Osteoblast (primary cell): ENCODE measurements around the gene RPL7A. TPM values are rescaled to one million over a fixed set of nuclear protein-coding genes. Genes with fewer than 3 reads are reported as not detected.

Source experiments
- DNase-seq: peaks from one replicate; pipeline ENCODE4 v3.0.0; 2011; ENCODE audit warnings: low spot score, mixed read lengths; ENCODE audit not compliant: insufficient read length; ENCODE audit errors: missing footprints
- H2AFZ ChIP-seq: 2 replicates; pipeline ENCODE4 v1.6.0; 2011; ENCODE audit warnings: mild to moderate bottlenecking, low read length
- H3K27ac ChIP-seq: 2 replicates; pipeline ENCODE4 v1.5.1; 2011; ENCODE audit warnings: mild to moderate bottlenecking, low read depth, low read length, moderate library complexity
- H3K27me3 ChIP-seq: 2 replicates; pipeline ENCODE4 v1.6.0; 2012; ENCODE audit warnings: mild to moderate bottlenecking, control low read depth, inconsistent platforms, low read length, moderate library complexity; ENCODE audit not compliant: insufficient read depth
- H3K36me3 ChIP-seq: 2 replicates; pipeline ENCODE4 v1.5.1; 2011; ENCODE audit warnings: mild to moderate bottlenecking, low read length, control low read depth, moderate library complexity; ENCODE audit not compliant: insufficient read depth
- H3K4me1 ChIP-seq: 2 replicates; pipeline ENCODE4 v1.5.1; 2011; ENCODE audit warnings: mild to moderate bottlenecking, low read length, control low read depth, moderate library complexity; ENCODE audit not compliant: insufficient read depth
- H3K4me2 ChIP-seq: 2 replicates; pipeline ENCODE4 v1.6.0; 2011; ENCODE audit warnings: mild to moderate bottlenecking, low read length; ENCODE audit not compliant: insufficient read depth
- H3K4me3 ChIP-seq: fragments of 200-600 bp; sonication (generic); 3 replicates; pipeline ENCODE4 v1.5.1; 2012; ENCODE audit warnings: mild to moderate bottlenecking, low read length, inconsistent platforms; ENCODE audit not compliant: insufficient read depth
- H3K79me2 ChIP-seq: 2 replicates; pipeline ENCODE4 v1.6.0; 2012; ENCODE audit warnings: mild to moderate bottlenecking, low read length, control low read depth, inconsistent platforms; ENCODE audit not compliant: insufficient read depth
- H3K9me3 ChIP-seq: 2 replicates; pipeline ENCODE4 v1.5.1; 2011; ENCODE audit warnings: low read depth, low read length, control low read depth
- H4K20me1 ChIP-seq: 2 replicates; pipeline ENCODE4 v1.6.0; 2012; ENCODE audit warnings: mild to moderate bottlenecking, low read length, control low read depth; ENCODE audit not compliant: insufficient read depth
- total RNA-seq: library from RNA; depleted of rRNA; stranded (reverse); fragments of >200 nt; gene quantifications from 2 replicates; pipeline ENCODE4 v1.2.3, GENCODE V29; 2012
- TF ChIP-seq, protein P1 (sequence below): IDR thresholded peaks from 2 replicates; pipeline ENCODE4 v1.5.1; 2011; ENCODE audit warnings: mild to moderate bottlenecking, low read depth, low read length, moderate library complexity; ENCODE audit errors: extremely low read depth

RPL7A gene
- total RNA-seq, 1 donor = 1,763 TPM

DNA sequence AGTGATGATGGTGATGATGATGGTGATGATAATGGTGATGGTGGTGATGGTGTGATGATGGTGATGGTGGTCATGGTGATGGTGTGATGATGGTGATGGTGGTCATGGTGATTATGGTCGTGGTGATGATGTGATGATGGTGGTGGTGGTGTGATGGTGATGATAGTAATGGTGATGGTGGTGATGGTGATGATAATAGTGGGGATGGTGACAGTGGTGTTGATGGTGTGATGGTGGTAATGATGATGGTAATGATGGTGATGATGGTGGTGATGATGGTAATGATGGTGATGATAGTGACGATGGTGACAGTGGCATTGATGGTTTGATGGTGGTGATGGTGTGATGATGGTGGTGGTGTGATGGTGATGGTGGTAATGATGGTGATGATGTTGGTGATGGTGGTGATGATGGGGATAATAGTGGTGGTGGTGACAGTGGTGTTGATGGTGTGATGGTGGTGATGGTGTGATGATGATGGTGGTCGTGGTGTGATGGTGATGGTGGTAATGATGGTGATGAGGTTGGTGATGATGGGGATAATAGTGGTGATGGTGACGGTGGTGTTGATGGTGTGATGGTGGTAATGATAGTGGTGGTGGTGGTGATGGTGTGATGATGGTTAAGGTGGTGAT, 34.6 kb downstream of the RPL7A start:
- no peaks in the 10 kb centered on the region for H3K36me3 ChIP-seq
- H3K27ac ChIP-seq = no peak overlapping the region
- no peak for DNase-seq
- H2AFZ ChIP-seq = no peak overlapping the region
- TF ChIP-seq, protein P1, sequence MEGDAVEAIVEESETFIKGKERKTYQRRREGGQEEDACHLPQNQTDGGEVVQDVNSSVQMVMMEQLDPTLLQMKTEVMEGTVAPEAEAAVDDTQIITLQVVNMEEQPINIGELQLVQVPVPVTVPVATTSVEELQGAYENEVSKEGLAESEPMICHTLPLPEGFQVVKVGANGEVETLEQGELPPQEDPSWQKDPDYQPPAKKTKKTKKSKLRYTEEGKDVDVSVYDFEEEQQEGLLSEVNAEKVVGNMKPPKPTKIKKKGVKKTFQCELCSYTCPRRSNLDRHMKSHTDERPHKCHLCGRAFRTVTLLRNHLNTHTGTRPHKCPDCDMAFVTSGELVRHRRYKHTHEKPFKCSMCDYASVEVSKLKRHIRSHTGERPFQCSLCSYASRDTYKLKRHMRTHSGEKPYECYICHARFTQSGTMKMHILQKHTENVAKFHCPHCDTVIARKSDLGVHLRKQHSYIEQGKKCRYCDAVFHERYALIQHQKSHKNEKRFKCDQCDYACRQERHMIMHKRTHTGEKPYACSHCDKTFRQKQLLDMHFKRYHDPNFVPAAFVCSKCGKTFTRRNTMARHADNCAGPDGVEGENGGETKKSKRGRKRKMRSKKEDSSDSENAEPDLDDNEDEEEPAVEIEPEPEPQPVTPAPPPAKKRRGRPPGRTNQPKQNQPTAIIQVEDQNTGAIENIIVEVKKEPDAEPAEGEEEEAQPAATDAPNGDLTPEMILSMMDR = no peak
- H4K20me1 ChIP-seq = no peaks in the 10 kb centered on the region
- no peaks in the 10 kb centered on the region for H3K9me3 ChIP-seq
- H3K4me1 ChIP-seq = no peaks in the 10 kb centered on the region
- no peak overlapping the region for H3K4me2 ChIP-seq
- H3K4me3 ChIP-seq = no peak overlapping the region
- H3K27me3 ChIP-seq = no peaks in the 10 kb centered on the region
- no peaks in the 10 kb centered on the region for H3K79me2 ChIP-seq

GRCh38 chr9:133383438-133383837, 35.4 kb downstream of the RPL7A start:
- Histone ChIP-seq H3K4me2 (no peak overlapping the region), H3K27me3 (no peaks in the 10 kb centered on the region), H3K4me1 (no peaks in the 10 kb centered on the region), H4K20me1 (no peaks in the 10 kb centered on the region), H2AFZ (no peak overlapping the region), H3K27ac (no peak overlapping the region), H3K36me3 (no peaks in the 10 kb centered on the region), H3K79me2 (no peaks in the 10 kb centered on the region), H3K9me3 (no peaks in the 10 kb centered on the region), H3K4me3 (no peak overlapping the region)
- TF ChIP-seq, protein P1 = no peak
- DNase-seq = no peak

DNA sequence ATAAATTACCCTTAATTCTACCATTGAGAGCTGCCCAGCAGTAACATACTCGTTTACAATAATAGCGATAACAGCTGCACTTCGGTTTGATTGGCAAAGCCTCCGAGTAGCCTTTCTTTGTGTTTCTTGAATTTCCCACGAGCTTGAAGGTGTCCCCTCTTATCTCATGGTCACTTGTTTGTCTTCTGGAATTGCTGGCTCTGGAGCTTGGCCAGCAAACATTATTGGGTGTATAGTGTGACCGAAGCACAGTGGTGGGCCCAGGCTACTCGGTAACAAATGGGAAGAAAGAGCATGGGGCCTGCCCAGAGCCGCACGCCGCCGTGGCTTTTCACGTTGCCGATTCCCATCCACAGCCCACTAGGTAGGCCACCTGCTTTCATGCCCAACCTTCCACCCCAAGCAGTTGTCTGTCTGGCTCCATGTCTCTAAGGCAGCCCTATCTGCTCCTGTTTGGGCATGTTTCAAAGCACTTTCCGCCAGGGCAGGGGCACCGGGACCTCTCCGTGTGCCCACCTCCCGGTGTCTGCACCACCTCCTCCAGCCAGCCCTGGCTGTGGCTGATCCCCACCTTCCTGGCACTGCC, 36.8 kb downstream of the RPL7A start:
- TF ChIP-seq, protein P1 = no peak
- Histone ChIP-seq H3K9me3 (no peaks in the 10 kb centered on the region), H3K27ac (no peak overlapping the region), H3K4me3 (no peak overlapping the region), H3K36me3 (no peaks in the 10 kb centered on the region), H2AFZ (no peak overlapping the region), H3K4me2 (no peak overlapping the region), H3K79me2 (no peaks in the 10 kb centered on the region), H3K4me1 (no peaks in the 10 kb centered on the region), H4K20me1 (no peaks in the 10 kb centered on the region), H3K27me3 (no peaks in the 10 kb centered on the region)
- peak; percentile 49 for DNase-seq

DNA sequence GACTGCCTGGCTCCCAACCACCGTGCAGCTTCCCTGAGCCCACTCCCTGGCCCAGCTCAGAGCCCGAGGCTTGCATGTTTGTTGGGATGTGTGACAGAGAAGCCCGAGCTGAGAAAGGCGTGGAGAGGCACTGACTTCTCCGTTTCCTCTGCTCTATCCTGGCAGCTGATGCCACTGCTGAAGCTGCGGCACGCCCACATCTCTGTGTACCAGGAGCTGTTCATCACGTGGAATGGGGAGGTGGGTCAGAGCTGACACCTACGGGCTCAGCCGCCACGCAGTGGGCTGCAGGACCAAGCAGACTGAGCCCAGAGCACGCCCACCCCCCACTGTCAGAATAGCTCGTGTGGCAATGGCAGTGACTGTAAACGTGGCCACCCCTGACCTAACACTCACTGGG, 37.4 kb downstream of the RPL7A start:
- H3K79me2 ChIP-seq = no peaks in the 10 kb centered on the region
- H3K27ac ChIP-seq = no peak overlapping the region
- H3K27me3 ChIP-seq = no peaks in the 10 kb centered on the region
- H3K9me3 ChIP-seq = no peaks in the 10 kb centered on the region
- TF ChIP-seq, protein P1 = no peak
- no peaks in the 10 kb centered on the region for H3K4me1 ChIP-seq
- no peak overlapping the region for H3K4me2 ChIP-seq
- no peak for DNase-seq
- no peak overlapping the region for H2AFZ ChIP-seq
- no peak overlapping the region for H3K4me3 ChIP-seq
- no peaks in the 10 kb centered on the region for H4K20me1 ChIP-seq
- no peaks in the 10 kb centered on the region for H3K36me3 ChIP-seq
